Tibial artery (tissue), 4 donors: ENCODE data around the gene AQP12A.
"Not testable (repeated sequence)": the region's sequence is repeated elsewhere in the genome, so short reads cannot be mapped to it uniquely, and the experiment has no call there.

ENCODE experiments used
- DNase-seq, 2 donors: peaks; one replicate each; pipeline ENCODE4 v3.0.0-alpha.2; 2019
- H3K27ac ChIP-seq, 2 donors: fragments of 200-600 bp; sonication (generic) in 1 of 2; 1 replicate in 1 of 2; 2 replicates in 1 of 2; pipeline ENCODE4 v1.5.1; 2018 to 2019; ENCODE audit warnings: mild to moderate bottlenecking in 1 of 2
- H3K27me3 ChIP-seq, 2 donors: fragments of 200-600 bp; sonication (generic) in 1 of 2; one replicate each; pipeline versions ENCODE4 v1.5.1 to v1.6.0; 2016 to 2019
- H3K36me3 ChIP-seq, 3 donors: fragments of 200-600 bp; sonication (generic) in 2 of 3; one replicate each; pipeline ENCODE4 v1.5.1; 2016 to 2019; ENCODE audit warnings: mild to moderate bottlenecking in 2 of 3
- H3K4me1 ChIP-seq, 4 donors: fragments of 200-600 bp; sonication (generic) in 2 of 4; 1 replicate in 3 of 4; 2 replicates in 1 of 4; pipeline ENCODE4 v1.5.1; 2016 to 2019
- H3K4me3 ChIP-seq, 2 donors: fragments of 200-600 bp; sonication (generic) in 1 of 2; 1 replicate in 1 of 2; 2 replicates in 1 of 2; pipeline ENCODE4 v1.5.1; 2018 to 2019; ENCODE audit warnings: mild to moderate bottlenecking in 2 of 2
- H3K9me3 ChIP-seq, 3 donors: fragments of 200-600 bp; sonication (generic) in 1 of 3; one replicate each; pipeline ENCODE4 v1.5.1; 2016 to 2019
- intact Hi-C: fragments of 100-400 bp; cut with DNase I; formaldehyde crosslinking; loops from one replicate; pipeline ENCODE4 v1.15.0; 2023; ENCODE audit warnings: low total_unique reads
- TF ChIP-seq, protein P1 (sequence below), 2 experiments: fragments of 200-600 bp in 1 of 2; fragments of 450-650 bp in 1 of 2; IDR thresholded peaks; one replicate each; pipeline ENCODE4 v1.5.1; 2017 to 2019; ENCODE audit warnings: antibody characterized with exemption in 2 of 2, mild to moderate bottlenecking in 1 of 2, moderate library complexity in 1 of 2

AQP12A gene, protein sequence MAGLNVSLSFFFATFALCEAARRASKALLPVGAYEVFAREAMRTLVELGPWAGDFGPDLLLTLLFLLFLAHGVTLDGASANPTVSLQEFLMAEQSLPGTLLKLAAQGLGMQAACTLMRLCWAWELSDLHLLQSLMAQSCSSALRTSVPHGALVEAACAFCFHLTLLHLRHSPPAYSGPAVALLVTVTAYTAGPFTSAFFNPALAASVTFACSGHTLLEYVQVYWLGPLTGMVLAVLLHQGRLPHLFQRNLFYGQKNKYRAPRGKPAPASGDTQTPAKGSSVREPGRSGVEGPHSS

DNA sequence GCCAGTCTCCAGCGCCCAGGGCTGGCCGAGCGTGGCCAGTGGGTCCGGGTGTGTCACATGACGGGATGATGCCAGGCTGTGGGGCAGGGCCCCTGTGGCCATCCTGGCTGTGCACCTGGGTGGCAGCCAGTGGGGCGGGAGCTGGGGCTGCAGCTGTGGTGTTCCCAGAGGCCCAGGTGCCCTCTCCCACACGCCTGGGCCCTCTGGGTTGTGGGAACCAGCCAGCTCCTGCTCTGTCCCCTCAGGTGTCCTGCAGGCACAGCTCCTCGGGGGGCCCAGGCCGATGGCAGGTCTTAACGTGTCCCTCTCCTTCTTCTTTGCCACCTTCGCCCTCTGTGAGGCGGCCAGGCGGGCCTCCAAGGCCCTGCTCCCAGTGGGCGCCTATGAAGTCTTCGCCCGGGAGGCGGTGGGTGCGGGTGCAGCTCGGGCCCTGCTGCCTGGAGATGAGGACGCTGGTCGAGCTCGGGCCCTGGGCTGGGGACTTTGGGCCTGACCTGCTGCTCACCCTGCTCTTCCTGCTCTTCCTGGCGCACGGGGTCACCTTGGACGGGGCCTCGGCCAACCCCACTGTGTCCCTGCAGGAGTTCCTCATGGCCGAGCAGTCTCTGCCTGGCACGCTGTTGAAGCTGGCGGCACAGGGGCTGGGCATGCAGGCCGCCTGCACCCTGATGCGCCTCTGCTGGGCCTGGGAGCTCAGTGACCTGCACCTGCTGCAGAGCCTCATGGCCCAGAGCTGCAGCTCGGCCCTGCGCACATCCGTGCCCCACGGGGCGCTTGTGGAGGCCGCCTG, at the start of gene AQP12A:
Gene AQP12A (plus strand): TSS at position 236 of the 790 bp plus-strand sequence. CDS start 48 bp downstream, at position 284.
- DNase-seq, intact Hi-C loops, H3K9me3 ChIP-seq, H3K36me3 ChIP-seq, H3K4me1 ChIP-seq, H3K4me3 ChIP-seq, H3K27ac ChIP-seq: not testable (repeated sequence)
- H3K27me3 ChIP-seq: peaks cover 0 to 17% of the 10 kb centered on the region in 2 donors

GRCh38 chr2:240642061-240642805, 49.4 kb upstream of the AQP12A start:
- H3K36me3 ChIP-seq: no peaks in the 10 kb centered on the region
- TF ChIP-seq, protein P1, sequence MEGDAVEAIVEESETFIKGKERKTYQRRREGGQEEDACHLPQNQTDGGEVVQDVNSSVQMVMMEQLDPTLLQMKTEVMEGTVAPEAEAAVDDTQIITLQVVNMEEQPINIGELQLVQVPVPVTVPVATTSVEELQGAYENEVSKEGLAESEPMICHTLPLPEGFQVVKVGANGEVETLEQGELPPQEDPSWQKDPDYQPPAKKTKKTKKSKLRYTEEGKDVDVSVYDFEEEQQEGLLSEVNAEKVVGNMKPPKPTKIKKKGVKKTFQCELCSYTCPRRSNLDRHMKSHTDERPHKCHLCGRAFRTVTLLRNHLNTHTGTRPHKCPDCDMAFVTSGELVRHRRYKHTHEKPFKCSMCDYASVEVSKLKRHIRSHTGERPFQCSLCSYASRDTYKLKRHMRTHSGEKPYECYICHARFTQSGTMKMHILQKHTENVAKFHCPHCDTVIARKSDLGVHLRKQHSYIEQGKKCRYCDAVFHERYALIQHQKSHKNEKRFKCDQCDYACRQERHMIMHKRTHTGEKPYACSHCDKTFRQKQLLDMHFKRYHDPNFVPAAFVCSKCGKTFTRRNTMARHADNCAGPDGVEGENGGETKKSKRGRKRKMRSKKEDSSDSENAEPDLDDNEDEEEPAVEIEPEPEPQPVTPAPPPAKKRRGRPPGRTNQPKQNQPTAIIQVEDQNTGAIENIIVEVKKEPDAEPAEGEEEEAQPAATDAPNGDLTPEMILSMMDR (IDR thresholded peaks at IDR 0.05): no peak
- no peak overlapping the region for H3K27ac ChIP-seq
- H3K4me3 ChIP-seq: no peak overlapping the region
- peaks cover 0 to 67% of the 10 kb centered on the region in 2 donors for H3K27me3 ChIP-seq
- peak in 1 of 2 donors; percentile 59 for DNase-seq
- intact Hi-C loops: no loop called here
- no peaks in the 10 kb centered on the region for H3K9me3 ChIP-seq
- H3K4me1 ChIP-seq: no peaks in the 10 kb centered on the region

DNA sequence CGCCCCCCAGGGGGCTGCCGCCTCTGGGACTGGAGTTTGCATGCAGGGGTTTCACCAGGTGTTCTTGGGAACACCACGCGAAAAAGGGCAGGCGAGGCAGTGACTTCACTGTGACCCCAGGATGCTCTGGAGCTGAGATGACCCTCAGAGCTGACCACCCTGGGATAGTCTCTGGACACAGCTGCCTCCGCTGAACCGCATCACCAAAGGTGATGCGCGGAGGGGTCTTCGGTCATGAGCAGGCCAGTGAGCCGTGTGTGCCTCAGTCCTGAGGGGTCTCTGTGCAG, 48.9 kb upstream of the AQP12A start:
- Histone ChIP-seq H3K4me1 (no peaks in the 10 kb centered on the region), H3K4me3 (no peak overlapping the region), H3K9me3 (no peaks in the 10 kb centered on the region), H3K27ac (no peak overlapping the region), H3K36me3 (no peaks in the 10 kb centered on the region), H3K27me3 (peaks cover 0 to 67% of the 10 kb centered on the region in 2 donors)
- intact Hi-C loops: no loop called here
- TF ChIP-seq, protein P1 (IDR thresholded peaks at IDR 0.05): no peak
- peak in 1 of 2 donors; percentile 62 for DNase-seq

DNA sequence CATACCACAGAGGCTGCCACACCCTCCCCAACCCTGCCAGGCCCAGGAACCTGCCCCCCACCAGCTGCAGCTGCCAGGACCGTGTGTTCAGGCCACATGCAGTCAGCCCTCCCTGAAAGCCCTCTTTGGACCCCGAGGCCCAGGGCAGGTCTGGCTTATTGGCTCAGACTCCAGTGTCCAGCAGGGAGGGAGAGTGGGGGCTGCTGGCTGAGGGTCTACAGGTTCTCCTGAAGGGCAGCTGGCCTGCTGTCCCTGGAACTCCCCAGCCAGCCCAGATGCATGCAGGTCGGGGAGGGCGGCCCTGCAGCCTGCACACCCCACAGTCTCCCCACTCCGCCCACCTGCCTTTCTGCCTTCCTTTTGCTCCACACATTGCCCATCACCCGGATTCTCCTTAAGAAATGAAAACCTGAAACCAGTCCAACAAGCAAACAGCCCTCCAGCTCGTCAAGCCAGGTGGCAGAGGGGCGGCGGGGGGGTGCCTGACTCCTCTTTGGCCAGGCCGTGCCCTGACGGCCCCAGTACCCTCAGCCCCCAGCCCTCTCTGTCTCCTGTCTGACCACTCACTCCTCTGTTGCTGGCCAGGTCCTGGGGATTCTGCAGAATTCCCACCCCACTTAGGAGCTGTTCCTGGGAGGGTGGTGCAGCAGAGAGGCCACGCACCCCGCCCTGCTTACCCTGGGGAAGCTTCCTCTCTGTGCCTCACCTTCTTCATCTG, 48.4 kb upstream of the AQP12A start:
- no peak overlapping the region for H3K4me3 ChIP-seq
- TF ChIP-seq, protein P1 (IDR thresholded peaks at IDR 0.05): no peak
- H3K36me3 ChIP-seq: no peaks in the 10 kb centered on the region
- H3K27ac ChIP-seq: no peak overlapping the region
- intact Hi-C loops: no loop called here
- peak in 1 of 2 donors; percentile 54 for DNase-seq
- peaks cover 0 to 69% of the 10 kb centered on the region in 2 donors for H3K27me3 ChIP-seq
- no peaks in the 10 kb centered on the region for H3K9me3 ChIP-seq
- H3K4me1 ChIP-seq: no peaks in the 10 kb centered on the region

GRCh38 chr2:240643811-240644150, 47.9 kb upstream of the AQP12A start:
- no peaks in the 10 kb centered on the region for H3K36me3 ChIP-seq
- peaks cover 0 to 73% of the 10 kb centered on the region in 2 donors for H3K27me3 ChIP-seq
- intact Hi-C loops: no loop called here
- H3K27ac ChIP-seq: no peak overlapping the region
- H3K4me1 ChIP-seq: no peaks in the 10 kb centered on the region
- TF ChIP-seq, protein P1 (IDR thresholded peaks at IDR 0.05): no peak
- H3K9me3 ChIP-seq: no peaks in the 10 kb centered on the region
- DNase-seq: peak in 1 of 2 donors; percentile 33
- H3K4me3 ChIP-seq: no peak overlapping the region
